Lower lobe of right lung (tissue), 2 donors: Measurements from ENCODE around the gene SLC28A2. TPM values are rescaled to one million over a fixed set of nuclear protein-coding genes. Genes with fewer than 3 reads are reported as not detected.

Experiments used
- ATAC-seq, 2 donors: fragments of 200-7000 bp; cut with Tn5 transposase; one replicate each; pipeline ENCODE4 v1.9.1; 2020 to 2022; ENCODE audit warnings: mild to moderate bottlenecking in 2 of 2, moderate library complexity in 2 of 2
- DNase-seq: peaks from one replicate; pipeline ENCODE4 v3.0.0-alpha.2; 2020
- H3K27ac ChIP-seq: fragments of 200-600 bp; one replicate; pipeline ENCODE4 v1.8.0; 2022
- H3K27me3 ChIP-seq: fragments of 200-600 bp; one replicate; pipeline ENCODE4 v1.8.0; 2022; ENCODE audit warnings: low read depth
- H3K36me3 ChIP-seq: fragments of 200-600 bp; one replicate; pipeline ENCODE4 v1.8.0; 2022; ENCODE audit warnings: mild to moderate bottlenecking
- H3K4me1 ChIP-seq: fragments of 200-600 bp; one replicate; pipeline ENCODE4 v1.8.0; 2022
- H3K4me3 ChIP-seq: fragments of 200-600 bp; one replicate; pipeline ENCODE4 v1.8.0; 2022; ENCODE audit warnings: mild to moderate bottlenecking
- H3K9me3 ChIP-seq: fragments of 200-600 bp; one replicate; pipeline ENCODE4 v1.8.0; 2022
- intact Hi-C: fragments of 100-400 bp; cut with DNase I; formaldehyde crosslinking; loops from one replicate; pipeline ENCODE4 v1.11.0; 2022
- long read RNA-seq: library from polyadenylated mRNA; unstranded; transcript quantifications from one replicate; pipeline ENCODE4 v2.0.0, GENCODE V29; 2021
- total RNA-seq: library from RNA; stranded (reverse); fragmentation: NEBNext Ultra II Directional; extraction: Animal tissue kit (Norgen Biotek cat#: 25700); gene quantifications from one replicate; pipeline ENCODE4 v1.2.1, GENCODE V29; 2021
- TF ChIP-seq, protein P1 (sequence below): fragments of 200-600 bp; IDR thresholded peaks from one replicate; pipeline ENCODE4 v1.8.0; 2022; ENCODE audit warnings: antibody characterized with exemption, mild to moderate bottlenecking
- donor health status: DM: no; HTN: yes; CAD: no; lungs with severe emphysema.

Gene SLC28A2, protein sequence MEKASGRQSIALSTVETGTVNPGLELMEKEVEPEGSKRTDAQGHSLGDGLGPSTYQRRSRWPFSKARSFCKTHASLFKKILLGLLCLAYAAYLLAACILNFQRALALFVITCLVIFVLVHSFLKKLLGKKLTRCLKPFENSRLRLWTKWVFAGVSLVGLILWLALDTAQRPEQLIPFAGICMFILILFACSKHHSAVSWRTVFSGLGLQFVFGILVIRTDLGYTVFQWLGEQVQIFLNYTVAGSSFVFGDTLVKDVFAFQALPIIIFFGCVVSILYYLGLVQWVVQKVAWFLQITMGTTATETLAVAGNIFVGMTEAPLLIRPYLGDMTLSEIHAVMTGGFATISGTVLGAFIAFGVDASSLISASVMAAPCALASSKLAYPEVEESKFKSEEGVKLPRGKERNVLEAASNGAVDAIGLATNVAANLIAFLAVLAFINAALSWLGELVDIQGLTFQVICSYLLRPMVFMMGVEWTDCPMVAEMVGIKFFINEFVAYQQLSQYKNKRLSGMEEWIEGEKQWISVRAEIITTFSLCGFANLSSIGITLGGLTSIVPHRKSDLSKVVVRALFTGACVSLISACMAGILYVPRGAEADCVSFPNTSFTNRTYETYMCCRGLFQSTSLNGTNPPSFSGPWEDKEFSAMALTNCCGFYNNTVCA
- 0.21 TPM for total RNA-seq
- long read RNA-seq, partial matches to known transcripts = 0 of 2 reads
- long read RNA-seq, other reads (novel, unspliced or antisense) = 2 of 2 reads

DNA sequence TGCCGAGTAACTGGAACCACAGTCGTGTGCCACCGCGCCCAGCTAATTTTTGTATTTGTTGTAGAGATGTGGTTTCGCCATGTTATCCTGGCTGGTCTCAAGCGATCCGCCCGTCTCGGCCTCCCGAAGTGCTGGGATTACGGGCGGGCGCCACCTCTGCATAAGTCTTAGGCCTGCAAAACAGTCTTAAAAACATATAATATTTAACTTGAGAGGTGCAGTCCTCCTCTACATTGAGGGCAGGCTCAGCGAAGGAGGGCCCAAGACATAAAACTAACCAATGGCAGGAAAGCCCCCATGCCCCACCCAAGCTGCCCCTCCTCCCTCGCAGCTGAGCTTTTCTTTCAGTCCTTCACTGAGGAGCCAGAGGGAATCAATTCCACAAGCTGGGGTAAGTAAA lies at the start of gene SLC28A2:
Gene SLC28A2, plus strand, starts transcription at position 347 of the 400 bp plus-strand sequence. CDS start 982 bp downstream, outside the sequence.
- Histone ChIP-seq H3K27me3 (no peaks in the 10 kb centered on the region), H3K4me1 (no peaks in the 10 kb centered on the region), H3K36me3 (no peaks in the 10 kb centered on the region), H3K9me3 (no peaks in the 10 kb centered on the region), H3K27ac (no peak within 1 kb of the TSS), H3K4me3 (no peak within 1 kb of the TSS)
- DNase-seq = no peak
- intact Hi-C loops = no loop called here
- no peak for ATAC-seq
- TF ChIP-seq, protein P1, sequence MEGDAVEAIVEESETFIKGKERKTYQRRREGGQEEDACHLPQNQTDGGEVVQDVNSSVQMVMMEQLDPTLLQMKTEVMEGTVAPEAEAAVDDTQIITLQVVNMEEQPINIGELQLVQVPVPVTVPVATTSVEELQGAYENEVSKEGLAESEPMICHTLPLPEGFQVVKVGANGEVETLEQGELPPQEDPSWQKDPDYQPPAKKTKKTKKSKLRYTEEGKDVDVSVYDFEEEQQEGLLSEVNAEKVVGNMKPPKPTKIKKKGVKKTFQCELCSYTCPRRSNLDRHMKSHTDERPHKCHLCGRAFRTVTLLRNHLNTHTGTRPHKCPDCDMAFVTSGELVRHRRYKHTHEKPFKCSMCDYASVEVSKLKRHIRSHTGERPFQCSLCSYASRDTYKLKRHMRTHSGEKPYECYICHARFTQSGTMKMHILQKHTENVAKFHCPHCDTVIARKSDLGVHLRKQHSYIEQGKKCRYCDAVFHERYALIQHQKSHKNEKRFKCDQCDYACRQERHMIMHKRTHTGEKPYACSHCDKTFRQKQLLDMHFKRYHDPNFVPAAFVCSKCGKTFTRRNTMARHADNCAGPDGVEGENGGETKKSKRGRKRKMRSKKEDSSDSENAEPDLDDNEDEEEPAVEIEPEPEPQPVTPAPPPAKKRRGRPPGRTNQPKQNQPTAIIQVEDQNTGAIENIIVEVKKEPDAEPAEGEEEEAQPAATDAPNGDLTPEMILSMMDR = no peak

DNA sequence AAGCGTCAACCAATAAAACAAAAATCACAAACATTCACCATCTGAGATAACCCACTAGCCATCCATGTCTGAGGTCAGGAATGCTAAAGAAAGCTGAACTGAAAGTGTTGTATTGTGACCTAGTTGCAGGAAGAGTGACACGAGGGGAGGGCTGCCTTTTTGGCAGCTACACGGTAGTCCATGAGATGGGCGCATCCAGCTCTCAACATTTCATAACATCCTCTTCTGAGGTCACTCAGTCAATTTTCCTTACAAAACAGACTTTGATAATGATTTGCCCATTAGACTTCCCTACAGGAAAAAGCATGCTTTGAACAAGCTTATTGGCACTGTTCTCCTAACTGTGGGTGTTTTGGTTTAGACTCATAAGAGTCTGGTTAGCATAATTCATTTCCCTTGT lies 48.9 kb upstream of the SLC28A2 start:
- Histone ChIP-seq H3K4me3 (no peak overlapping the region), H3K9me3 (no peaks in the 10 kb centered on the region), H3K27ac (no peak overlapping the region), H3K4me1 (peaks cover 16% of the 10 kb centered on the region), H3K27me3 (no peaks in the 10 kb centered on the region), H3K36me3 (no peaks in the 10 kb centered on the region)
- TF ChIP-seq, protein P1 = no peak
- intact Hi-C loops = loop anchor here (10.0 kb wide), 1 partner anchor 202 kb away; a partner anchor contains a TSS
- no peak for ATAC-seq
- no peak for DNase-seq

DNA sequence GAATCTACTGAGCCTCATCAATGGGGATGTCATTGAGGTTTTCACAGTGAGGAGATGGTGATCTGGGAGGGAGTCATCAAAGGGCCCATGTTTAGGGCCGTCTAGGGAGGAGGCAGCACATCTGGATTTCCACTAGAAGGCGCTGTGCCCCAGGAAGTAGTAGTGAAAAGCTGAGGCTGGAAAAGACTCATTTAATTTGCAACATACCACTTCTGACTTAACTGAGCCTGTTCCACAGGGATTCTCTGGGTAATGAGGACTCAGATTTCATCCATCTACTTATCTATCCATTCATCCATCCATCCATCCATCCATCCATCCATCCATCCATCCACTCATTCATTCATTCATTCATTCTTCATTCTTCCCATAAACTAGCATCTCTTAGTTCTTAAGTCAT lies 46.8 kb upstream of the SLC28A2 start:
- no peaks in the 10 kb centered on the region for H3K36me3 ChIP-seq
- DNase-seq = no peak
- H3K27ac ChIP-seq = no peak overlapping the region
- intact Hi-C loops = loop anchor here (10.0 kb wide), 1 partner anchor 200 kb away; a partner anchor contains a TSS
- TF ChIP-seq, protein P1 = peak; percentile 70
- H3K9me3 ChIP-seq = no peaks in the 10 kb centered on the region
- no peak for ATAC-seq
- H3K27me3 ChIP-seq = no peaks in the 10 kb centered on the region
- no peak overlapping the region for H3K4me3 ChIP-seq
- peaks cover 9% of the 10 kb centered on the region for H3K4me1 ChIP-seq

DNA sequence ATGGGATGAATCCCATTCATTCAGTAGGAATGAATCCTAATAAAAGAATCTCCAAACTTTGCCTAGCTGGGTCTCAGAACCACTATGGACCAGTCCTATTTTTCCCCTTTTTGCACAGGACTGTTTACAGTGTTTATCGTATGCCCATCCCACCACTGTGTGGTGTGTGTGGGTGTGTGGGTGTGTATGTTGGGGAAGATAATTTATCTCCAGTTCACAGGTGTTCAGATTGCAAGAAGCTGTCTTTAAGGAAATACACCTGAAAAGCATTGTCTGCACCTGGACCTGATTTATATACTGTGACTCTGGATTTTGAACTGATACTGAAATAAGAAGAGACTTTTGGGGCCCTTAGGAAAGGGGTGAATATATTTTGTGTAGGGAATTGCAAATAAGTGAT lies 39.5 kb upstream of the SLC28A2 start:
- Histone ChIP-seq H3K9me3 (no peaks in the 10 kb centered on the region), H3K27ac (no peak overlapping the region), H3K36me3 (no peaks in the 10 kb centered on the region), H3K4me3 (no peak overlapping the region), H3K27me3 (no peaks in the 10 kb centered on the region), H3K4me1 (no peaks in the 10 kb centered on the region)
- DNase-seq = no peak
- ATAC-seq = no peak
- TF ChIP-seq, protein P1 = no peak
- intact Hi-C loops = no loop called here

DNA sequence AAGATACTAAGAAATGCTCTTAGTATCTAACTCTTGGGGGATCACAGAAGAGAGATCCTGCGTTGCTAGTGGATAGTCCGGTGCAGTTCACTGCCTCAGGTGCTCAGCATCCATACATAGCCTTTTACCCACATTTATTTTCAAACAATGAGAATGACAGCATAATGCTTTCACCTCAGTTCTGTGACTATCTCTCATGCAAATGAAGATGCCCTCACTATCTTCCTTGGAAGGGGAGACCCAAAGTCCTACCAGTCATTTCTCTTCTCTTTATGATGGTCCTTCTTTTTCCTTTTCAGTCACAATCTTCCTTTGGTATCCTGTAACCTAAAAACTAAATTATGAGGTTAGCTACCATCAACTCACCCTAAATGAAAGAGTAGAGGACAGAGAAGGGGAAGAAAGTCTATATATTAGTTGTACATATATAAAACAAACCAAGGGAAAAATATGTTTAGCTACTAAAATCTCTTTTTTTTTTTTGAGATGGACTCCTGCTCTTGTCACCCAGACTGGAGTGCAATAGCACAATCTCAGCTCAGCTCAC lies 30.9 kb upstream of the SLC28A2 start:
- Histone ChIP-seq H3K4me3 (no peak overlapping the region), H3K36me3 (no peaks in the 10 kb centered on the region), H3K27me3 (peaks cover 4% of the 10 kb centered on the region), H3K27ac (no peak overlapping the region), H3K4me1 (no peaks in the 10 kb centered on the region), H3K9me3 (no peaks in the 10 kb centered on the region)
- DNase-seq (no peak), ATAC-seq (no peak)
- intact Hi-C loops = no loop called here
- TF ChIP-seq, protein P1 = no peak
